ENCODE data around the gene TACC2. TPM values are rescaled to one million over a fixed set of nuclear protein-coding genes. Genes with fewer than 3 reads are reported as not detected.

The TACC2 gene
- total and polyA plus RNA-seq, 2 donors (not counting 3 experiments of a cell fraction or from before 2014, with no cell fraction given) = 14.4 to 46.2 TPM

- peaks cover 0 to 4% of the 10 kb centered on the region in 2 experiments for H3K36me3 ChIP-seq (ENCODE audit: control insufficient read depth in 2 of 2, extremely low read depth in 1 of 2, insufficient read depth in 2 of 2, low read length in 2 of 2)
- no peaks in the 10 kb centered on the region for H3K27me3 ChIP-seq (ENCODE audit: control insufficient read depth in 2 of 2, insufficient read depth in 2 of 2, low read length in 2 of 2)
- no peak overlapping the region for H3K27ac ChIP-seq (ENCODE audit: insufficient read depth, low read depth, low read length)
- FAIRE-seq = no peak
- H4K20me1 ChIP-seq (replicated peaks; ENCODE audit: control insufficient read depth, extremely low read depth, insufficient read depth, low read length) = no peaks in the 10 kb centered on the region
- H3K4me2 ChIP-seq (ENCODE audit: insufficient read depth, low read length) = no peak overlapping the region
- intact Hi-C loops (cut with micrococcal nuclease) = no loop called here
- POLR2A ChIA-PET = no interaction called here
- TF ChIP-seq CTCF (IDR thresholded peaks at IDR 0.05; ENCODE audit: extremely low read depth in 1 of 2, insufficient read depth in 1 of 2, low read depth in 1 of 2, low read length in 2 of 2) = no peak
- TF ChIP-seq MAX (IDR thresholded peaks at IDR 0.05; ENCODE audit: insufficient read depth, insufficient read length) = no peak
- TF ChIP-seq MYC (IDR thresholded peaks at IDR 0.05; ENCODE audit: low read depth, low read length) = no peak
- H3K9me1 ChIP-seq (replicated peaks; ENCODE audit: control insufficient read depth, extremely low read depth, insufficient read depth, low read length) = no peaks in the 10 kb centered on the region
- H3K9me3 ChIP-seq (replicated peaks; ENCODE audit: control insufficient read depth, insufficient read depth, low read length) = no peaks in the 10 kb centered on the region
- no peaks in the 10 kb centered on the region for H3K79me2 ChIP-seq (ENCODE audit: control insufficient read depth, insufficient read depth, low read length)
- no TSS peak for BruUV-seq (replicated peaks)
- no peak for DNase-seq (ENCODE audit: low read depth, low spot score)
- H2AFZ ChIP-seq (ENCODE audit: low read depth, low read length) = no peak overlapping the region
- CTCF ChIA-PET = interaction anchor here (1.1 to 2.6 kb wide), 3 partner anchors 9 to 11 kb away, joined by 3 to 20 read pairs (median 4); no protein-coding TSS in a partner anchor
- no peak overlapping the region for H3K9ac ChIP-seq (replicated peaks; ENCODE audit: extremely low read depth, insufficient read depth, low read length)
- H3K4me3 ChIP-seq (replicated peaks in 1 of 3; ENCODE audit: insufficient read depth in 1 of 3, low read depth in 1 of 3, low read length in 3 of 3) = no peak overlapping the region
- no peaks in the 10 kb centered on the region for H3K4me1 ChIP-seq (ENCODE audit: control insufficient read depth, extremely low read depth, insufficient read depth, low read length)
- dilution Hi-C loops (cut with MboI; ENCODE audit: extremely low pct_ligation_motif_present, low sequenced_read_pairs) = no loop called here
Observed at GRCh38 chr10:122257041-122257440, 268.1 kb downstream of the TACC2 start.
